HG02571 (cell line): ENCODE data around the gene TBC1D16.

ENCODE experiments used
- ATAC-seq: cut with Tn5 transposase; IDR thresholded peaks from one replicate; pipeline ENCODE4 v1.9.1; 2021; ENCODE audit warnings: mild to moderate bottlenecking, moderate library complexity; ENCODE audit not compliant: unreplicated experiment

The TBC1D16 gene

DNA sequence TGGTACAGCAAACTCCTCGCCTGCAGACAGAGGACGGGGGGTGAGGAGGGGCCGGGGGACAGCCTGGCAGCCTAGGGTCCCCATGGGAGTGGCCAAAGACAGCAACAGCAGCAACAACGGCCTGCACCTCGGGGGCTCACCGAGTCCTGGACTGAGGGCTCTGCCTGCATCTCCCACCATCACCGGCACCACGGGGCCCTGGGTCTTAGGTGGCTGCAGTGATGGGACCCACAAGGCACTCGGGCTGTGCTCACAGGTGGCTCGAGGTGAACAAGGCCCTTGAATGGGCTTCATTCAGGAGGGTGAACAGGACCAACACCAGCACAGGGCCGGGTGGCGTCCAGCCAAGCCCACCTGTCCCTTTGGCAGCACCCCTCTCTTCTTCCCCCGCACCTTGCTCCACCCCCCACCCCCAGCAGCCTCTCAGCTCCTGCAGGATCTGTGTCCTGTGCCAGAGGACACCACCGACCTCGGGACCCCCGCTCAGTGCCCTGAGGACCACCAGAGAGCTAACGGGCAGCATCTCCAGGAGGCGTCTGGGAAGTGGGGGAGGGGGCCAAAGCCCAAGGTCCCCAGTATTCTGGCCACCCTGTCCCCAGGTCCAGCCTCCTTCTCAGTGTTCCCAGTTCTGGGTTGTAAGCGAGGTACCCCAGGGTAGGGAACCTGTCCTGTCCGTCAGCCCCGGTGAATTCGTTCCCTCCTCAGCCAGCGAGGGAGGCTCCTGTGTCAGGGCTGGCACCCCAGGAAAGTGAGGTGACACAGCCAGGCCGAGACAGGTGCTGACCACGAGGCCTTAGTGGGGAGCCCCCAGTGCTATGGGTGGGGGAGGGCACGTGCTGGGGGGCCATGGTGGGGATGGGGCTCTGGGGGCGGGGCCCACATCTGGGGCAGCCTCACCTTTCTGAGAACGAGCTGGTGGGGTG, 94.3 kb downstream of the TBC1D16 start:
- no peak for ATAC-seq

DNA sequence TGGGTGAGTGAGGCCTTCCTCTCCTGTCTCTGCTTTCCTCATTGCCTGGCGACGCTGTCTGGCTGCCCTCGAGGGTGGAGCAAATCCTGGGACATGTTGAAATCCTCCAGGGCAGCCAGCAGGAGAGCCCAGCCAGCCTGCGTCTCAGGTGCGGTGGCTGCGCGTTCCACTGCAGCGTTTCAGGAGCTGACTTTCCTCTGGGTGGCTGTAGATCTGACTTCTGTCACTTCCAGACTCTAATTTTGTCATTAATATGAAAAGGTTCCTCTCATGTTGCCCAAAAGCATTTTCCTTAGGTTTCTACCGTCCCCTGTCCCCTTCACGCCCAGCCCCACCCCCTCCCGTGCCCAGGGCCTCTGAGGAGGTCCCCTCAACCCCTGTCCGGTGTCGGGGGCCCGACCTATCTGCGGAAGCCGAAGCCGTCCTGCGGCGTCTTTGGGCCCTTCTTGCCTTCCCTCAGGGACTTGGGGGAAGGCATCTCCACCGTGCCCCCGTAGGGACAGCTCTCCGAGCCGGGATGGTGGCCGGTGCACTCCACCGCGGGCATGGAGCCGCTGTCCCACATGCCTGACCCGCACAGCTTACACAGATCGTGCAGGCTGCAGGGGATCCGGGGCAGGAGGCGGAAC, 95.1 kb downstream of the TBC1D16 start:
- no peak for ATAC-seq

DNA sequence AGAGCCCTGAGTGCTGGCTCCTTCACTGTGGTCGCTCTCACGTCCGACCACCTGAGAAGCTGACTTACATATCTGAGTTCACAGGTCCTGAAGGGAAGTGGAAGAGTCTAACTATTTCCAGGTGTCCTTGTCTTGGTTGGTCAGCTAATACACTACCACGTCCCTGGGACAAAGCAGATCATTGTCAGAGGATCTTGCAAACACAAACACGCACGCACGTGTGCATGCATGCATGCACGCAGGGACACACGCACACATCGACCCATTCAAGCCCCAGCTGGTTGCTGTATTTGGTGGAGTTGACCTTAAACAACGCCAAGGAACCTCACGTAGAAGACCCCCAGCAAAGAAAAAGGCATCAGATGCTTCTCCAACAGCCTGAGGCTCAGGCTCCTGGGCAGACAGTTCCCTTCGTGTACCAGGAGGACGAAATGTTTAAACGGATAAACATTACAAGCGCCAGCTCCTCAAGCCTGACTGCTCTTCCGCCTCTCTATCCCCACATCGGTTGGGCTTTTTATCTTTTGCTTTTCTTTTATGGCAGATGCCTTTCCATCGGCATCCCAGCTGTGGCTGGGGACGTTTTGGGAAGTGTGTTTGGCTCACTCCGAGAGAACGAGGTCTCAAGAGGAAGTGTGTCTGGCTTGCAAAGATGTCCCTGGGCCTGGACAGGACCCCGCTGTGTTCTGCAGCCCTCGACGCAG, 95.8 kb downstream of the TBC1D16 start:
- no peak for ATAC-seq

DNA sequence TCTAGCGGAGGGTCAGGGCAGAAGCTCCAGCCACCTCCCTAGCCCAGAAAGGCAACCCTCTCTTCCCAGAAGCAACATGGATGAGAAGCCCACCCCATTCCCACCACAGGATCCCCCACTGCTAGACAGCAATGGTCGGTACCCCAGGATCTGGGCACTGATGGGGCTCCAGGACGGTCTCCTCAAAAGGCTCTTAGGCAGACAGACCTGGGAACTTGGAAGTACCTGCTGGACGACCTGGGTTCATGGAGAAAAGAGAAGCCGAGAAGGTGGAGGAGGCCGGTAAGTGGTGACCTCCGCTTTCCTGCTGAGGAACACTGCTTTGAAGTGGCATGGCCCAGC, 96.6 kb downstream of the TBC1D16 start:
- no peak for ATAC-seq

DNA sequence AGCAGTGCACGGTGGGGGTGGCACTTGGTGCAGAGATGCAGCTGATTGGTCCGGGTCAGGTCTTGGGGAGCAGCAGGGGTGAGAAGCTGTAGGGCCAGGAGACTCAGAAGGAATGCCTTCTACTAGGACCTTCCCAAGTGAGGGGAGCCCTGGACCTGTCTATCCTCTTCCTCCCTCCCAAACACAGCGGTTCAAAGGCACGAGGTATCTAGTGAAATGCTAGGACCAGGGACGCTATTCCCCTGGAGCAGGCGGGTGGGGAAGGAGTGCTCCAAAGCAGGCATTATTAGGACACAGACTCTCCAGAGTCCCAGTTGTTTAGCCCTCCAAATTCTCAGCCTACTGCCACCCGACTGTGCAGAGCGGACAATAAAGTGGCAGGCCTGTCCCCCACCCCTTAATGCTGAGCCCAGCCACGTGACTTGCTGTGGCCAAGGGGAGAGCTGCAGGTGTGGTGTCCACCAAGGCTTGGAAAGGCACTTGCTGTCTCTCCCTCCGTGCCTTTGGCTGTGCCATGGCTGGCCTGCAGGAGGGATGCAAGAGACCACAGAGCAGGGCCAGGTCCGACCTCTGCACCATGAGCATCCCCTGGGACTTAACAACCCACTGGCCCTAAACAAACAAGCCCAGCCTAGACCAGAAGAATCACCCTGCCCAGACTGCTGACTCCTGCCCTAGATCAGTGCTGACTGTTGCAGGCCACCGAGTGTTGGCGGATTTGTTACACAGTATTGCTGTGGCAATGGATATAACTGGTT, 97.2 kb downstream of the TBC1D16 start:
- no peak for ATAC-seq

DNA sequence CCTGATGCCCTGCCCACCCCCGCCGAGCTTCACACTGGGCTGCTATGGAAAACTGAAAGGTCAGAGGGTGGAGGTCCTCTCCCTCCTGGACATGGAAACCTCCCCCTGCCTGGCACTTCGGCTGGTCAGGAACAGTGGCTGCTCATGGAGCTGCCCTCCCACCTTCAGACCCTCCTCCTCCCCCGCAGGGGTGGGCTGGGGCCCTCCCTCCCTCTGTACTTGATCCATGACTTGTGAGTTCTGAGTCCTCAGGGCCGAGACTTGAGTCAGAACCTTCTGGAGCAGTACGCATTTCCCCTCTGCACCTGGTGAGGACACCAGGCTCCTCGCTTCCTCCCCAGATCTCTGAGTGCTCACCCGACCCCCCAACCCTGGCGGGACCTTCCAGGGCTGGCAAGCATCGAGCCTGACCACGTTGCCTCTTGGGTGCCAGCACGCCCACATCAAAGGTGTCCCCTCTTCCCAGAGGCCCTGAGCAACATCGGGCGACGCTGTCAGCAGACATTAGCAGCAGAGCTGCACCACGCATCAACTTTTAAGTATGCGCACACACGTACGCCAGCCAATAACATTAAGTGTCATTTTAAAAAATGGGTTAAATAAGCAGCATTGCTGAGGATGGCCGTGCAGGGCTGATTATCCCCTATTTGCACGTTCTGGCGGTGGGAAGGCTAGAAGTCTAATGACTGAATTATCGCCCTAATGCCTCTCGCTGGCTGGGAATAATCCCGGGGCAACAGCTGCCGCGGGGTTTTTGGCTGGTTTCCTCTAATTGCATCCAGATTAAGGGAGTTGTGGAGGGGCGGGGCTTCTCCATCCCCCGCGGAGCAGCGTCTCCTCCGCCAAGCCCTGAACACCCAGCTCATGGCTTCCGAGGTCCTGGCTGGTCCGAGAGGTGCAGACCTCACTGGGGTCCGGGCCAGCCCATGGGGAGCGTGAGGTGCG, 98.0 kb downstream of the TBC1D16 start:
- no peak for ATAC-seq

DNA sequence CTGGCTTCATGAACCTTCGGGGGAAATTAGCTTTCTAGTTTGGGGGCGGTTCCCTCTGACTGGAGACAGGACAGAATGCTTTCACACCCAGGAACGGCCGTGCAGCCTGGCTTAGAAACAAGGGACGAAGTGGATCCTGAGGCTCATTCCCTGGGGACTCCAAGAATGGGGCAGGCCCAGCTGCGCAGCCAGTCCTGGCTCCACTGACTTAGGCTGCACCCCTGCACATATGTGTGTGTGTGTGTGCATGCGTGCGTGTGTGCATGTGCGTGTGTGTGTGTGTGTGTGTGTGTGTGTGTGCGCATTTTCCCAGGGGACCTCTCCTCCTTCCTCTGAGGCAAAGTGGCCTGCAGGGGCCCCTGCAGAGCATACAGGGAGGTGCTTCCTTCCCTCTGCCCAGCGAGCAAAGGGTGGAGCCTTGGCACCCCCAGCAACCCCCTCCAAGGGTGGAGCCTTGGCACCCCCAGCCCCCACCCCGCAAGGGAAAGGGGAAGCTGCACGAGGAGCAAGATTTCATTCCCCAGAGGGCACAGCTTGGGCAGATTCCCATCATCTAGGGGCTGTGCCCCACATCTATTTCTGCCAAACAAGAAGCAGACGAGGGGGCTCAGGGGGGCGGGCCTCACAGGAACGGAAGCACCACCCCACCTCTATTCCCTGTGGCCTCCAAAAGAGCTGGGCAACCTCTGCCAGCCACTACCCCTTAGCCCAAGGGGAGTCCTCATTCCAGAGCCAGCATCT, 98.9 kb downstream of the TBC1D16 start:
- ATAC-seq, result no peak

DNA sequence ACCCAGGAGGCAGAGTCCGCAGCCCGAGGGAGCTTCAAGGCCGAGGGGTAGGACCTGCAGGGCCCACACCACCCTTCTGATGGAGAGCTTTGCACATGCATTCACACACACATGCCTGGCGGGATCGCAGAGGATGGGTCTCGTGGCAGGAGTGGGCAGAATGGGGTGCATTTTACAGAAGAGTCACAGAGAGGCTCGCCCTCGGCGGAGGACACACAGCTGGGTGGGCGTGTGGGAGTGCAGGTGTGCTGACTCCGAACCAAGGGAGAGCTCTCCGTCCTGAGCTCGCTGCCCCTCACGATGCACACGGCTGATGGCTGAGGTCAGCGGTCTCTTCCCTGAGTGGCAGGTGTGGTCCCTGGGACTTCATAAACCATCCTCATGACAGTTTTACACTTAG, 99.6 kb downstream of the TBC1D16 start:
- no peak for ATAC-seq

DNA sequence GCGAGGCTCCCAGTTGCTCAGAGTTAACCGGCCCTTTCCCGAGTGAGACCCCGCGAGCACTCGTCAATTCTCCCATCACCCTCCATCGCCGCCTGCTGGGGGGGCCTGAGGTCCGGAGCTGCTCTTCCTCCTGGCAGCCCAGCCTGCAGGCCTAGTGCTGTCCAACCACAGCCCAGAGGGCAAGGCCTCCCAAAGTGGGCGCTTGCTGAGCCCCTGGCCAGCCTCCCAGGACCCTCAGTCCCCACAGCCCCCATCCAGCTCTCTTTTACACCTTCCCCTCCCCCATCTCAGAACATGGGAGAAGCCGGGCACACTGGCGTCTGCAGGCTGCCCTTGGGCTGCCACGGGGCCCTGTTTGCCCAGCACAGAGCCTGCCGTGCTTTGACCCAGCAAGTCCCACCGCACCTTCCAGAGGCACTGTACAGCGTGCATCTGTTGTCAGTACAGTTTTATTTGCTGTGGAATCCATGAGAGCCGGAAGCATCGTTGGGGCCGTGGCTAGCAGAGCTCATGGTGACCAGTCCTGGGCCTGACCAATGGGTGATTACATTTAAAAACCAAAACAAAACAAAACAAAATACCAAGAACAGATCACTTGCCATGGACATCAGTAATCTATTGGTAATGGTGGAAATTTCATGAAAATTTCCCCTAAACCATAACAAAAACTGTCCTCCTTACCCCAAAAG, 100.3 kb downstream of the TBC1D16 start:
- ATAC-seq, result no peak

DNA sequence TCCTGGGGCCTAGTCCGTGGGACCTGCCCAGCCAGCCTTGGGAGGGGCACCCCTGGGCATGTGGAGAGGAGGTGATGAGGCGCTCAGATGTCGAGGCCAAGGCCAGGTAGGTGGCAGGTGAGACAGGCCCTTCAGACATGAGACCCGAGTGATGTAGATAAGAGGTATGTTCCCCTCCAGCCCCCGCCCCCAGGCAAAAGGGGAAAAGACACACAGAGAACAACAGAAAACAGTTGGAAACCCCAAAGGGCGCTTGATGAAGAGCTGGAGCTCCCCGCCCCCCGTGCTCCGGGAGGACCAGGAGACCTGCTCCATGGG, 101.1 kb downstream of the TBC1D16 start:
- no peak for ATAC-seq

DNA sequence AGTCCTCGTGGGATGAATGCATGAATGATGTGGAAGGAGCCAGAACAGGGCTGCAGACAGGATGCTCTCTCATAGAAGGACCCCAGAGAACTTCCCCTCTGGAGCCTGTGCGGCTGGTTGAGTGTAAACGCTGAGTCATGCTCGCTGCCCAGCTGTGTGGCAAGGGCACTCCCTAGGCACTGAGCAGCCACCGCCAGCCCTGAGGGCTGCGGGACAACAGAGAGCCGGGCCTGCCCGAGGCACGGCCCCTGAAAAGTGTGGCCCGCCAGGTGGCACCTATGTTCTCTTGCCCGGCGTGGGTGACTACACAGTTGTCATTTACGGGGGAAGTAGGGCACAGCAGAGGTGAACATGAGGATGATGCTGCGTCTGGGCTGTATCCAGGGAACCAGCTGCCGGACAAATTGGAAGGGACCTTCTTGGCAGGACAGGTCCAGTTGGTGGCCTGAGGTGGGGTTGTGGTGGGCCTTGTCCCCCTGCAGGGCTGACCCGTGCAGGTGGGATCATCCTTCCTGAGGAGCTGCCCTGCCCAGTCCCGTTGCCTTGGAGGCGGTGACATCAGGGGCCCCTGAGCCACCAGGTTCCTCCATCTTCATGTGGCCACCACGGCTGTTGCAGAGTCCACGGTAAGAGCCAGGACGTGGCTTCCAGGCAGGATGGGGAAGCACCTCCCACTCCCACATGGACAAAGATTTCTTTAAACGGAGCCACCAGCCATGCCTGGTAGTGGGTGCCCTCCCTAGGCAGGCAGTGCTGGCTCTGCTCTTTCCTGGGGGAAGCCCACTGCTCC, 101.6 kb downstream of the TBC1D16 start:
- no peak for ATAC-seq

DNA sequence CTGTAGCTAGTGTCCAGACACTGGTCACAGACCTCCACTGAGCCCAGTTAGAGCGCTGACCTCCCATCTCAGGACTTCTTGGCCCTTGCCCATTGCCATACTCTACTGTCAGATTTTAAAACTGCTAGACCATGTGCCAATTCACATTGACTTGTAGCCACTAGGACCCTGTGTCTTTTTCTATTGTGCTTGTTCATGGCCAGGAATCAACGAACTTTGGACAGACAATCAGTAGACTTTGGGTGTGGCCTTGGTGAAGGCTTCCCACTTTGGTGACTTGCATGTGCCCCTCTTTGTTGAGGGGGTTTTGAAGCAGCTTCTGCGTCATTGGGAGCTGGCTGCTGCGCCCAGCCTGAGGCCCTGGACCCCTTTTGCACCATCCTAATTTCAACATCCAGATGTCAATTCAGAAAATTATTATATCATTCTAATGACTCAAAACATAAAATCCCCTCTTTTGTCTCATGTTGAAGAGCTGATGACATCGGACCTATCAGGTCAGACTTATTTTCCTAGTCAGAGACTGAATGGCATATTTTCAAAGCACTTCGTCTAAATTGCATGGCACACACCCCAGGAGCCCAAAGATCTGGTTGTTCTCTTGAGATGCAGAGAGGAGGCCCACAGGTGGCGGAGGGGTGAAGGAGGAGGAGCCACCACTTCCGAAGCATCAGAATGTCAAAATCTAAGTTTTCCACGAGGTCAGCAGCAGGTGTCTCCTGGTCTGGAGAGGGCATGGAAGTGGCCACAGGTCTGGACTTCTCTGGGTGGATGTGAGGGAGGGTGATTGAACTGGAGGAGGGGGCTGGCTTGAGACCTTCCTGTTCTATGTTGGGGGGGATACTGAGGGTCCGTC, 103.0 kb downstream of the TBC1D16 start:
- no peak for ATAC-seq

DNA sequence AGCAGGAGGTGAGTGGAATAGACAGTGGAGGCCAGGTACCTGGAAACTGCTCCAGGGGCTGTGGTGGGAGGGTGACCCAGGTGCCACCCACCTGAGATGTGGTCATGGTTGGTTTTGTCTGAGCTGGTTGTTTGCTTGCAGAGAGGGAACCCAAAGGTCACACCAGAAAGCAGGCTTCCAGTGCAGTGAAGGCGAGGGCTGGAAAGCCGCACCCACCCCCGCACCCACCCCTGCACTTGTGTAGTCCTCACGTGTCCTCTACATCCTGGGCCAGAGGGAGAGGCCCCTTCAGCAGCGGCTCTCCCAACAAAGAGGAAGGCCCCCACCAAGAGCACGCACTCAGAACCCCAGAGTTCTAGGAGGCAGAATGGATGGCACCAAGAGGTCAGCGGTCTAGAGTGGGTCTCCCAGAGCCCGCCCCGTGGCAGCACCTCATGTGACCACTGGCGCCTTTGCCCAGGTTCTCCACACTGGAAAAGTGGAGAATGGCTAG, 103.8 kb downstream of the TBC1D16 start:
- no peak for ATAC-seq

DNA sequence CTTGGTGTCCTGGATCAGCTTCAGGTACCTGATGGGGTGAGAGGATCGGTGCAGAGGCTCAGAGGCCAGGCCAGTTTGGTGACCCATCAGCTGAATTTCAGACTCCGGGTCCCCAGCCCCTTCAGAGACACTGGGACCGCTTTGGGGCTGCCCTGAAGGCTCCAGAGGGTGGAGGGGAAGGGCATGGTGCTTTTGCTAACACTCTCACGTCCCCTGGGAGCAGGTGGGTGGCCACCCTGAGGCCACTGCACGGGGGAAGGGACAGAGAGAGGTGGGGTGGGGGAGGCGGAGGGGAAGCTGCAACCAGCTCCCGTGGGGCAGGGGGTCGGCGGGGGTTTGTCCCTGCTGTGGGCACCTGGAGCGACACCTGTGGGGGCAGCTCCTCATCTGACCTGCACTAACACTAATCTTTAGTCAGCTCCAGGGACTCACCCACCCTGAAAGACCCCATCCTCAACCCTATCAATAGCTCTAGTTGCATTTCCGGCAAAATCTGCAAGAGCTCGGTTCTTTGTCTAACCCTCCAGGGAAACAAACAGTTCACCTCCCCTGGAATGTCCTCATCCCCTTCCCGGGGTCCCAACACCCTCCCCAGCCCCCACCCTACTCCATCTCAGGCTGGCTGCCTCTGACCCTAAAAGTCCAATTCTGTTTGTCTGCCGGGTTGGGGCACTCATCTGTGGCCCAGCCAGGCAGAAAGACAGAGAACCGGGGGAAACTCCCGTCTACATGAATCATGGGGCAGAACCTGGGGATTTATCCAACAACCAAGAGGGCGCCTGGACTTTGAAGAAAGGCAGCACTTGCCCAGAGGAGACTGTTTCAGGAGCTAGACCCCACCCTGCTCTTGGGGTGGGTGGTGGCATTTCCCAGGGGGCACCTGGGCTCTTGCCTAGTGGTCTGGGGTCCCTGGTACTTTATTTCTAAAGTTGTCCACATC, 104.5 kb downstream of the TBC1D16 start:
- ATAC-seq, result no peak

DNA sequence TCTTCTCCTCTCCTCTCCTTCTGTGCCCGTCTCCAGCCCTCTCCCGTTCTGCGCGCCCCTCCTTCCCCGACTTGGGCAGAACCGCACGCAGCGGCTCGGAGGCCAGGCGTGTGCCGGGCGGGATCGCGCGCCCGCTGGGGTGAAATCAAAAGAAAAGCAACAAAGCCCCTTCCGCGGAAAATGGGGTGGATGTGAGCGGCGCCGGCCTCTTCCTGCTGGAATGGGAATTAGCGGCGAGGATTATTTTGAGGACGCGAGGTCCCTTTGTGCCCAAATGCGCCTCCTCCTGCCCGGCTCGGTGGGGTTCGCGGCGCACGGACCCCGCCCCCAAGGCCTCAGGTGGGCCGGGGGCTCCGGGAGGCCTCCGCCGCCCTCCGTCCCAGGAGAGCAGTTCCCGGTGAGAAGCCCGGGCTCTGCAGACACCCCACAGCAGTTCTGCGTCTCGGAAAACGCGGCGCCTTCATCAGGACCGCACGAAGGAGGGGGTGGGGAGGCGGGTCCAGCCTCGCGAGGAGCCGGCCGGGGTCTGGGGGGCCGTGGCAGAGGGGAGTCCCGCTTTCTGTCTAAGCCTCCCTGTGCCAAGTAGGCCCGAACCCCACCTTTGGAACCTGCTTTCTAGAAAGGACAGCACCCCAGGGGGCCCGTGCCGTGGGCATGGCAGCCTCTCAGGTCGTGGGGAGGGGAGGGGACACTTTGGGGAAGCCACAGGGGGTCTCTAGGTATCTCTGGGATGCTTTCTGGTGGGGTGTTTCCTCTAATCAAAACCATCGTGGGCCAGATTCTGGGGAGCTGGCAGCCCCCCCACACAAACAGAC, 105.4 kb downstream of the TBC1D16 start:
- ATAC-seq, result no peak
